CD4-positive, alpha-beta T cell treated with Interleukin-6 at 100 ng/mL for 8 hours (primary cell): ENCODE measurements around the gene ZBTB9.

ENCODE experiments used
- DNase-seq: peaks from one replicate; pipeline ENCODE4 v3.0.0-alpha.2; 2020; ENCODE audit warnings: mixed read lengths, low spot score

The ZBTB9 gene

DNA sequence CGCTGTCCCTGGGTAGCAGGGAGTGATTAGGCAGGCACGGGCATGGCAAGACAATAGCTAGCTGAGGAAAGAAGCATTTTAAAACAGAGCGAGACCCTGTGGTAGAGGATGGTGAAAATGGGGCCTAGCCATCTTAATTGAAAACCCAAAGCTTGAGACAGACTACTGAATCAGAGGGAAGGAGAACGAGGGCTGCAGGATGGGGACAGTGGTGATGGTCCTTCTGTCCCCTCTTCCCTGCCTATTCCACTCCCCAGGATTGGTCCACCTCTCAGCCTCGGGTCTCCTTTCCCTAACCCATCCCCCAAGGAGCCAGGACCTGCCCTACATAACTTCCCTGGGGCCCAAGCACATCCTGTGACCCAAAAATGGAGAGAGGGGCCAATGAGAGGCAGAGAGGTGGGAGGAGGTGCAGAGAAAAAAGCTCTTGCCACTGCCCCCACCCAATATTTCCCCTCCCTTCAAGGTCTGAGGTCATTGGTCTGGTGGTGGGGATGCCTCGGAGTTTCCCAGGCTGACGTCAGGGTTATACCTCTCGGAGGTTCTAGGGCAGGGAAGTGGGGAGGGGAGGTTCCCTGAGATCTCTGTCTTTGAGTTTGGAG is 35.6 kb upstream of the ZBTB9 start:
- peak; percentile 44 for DNase-seq

DNA sequence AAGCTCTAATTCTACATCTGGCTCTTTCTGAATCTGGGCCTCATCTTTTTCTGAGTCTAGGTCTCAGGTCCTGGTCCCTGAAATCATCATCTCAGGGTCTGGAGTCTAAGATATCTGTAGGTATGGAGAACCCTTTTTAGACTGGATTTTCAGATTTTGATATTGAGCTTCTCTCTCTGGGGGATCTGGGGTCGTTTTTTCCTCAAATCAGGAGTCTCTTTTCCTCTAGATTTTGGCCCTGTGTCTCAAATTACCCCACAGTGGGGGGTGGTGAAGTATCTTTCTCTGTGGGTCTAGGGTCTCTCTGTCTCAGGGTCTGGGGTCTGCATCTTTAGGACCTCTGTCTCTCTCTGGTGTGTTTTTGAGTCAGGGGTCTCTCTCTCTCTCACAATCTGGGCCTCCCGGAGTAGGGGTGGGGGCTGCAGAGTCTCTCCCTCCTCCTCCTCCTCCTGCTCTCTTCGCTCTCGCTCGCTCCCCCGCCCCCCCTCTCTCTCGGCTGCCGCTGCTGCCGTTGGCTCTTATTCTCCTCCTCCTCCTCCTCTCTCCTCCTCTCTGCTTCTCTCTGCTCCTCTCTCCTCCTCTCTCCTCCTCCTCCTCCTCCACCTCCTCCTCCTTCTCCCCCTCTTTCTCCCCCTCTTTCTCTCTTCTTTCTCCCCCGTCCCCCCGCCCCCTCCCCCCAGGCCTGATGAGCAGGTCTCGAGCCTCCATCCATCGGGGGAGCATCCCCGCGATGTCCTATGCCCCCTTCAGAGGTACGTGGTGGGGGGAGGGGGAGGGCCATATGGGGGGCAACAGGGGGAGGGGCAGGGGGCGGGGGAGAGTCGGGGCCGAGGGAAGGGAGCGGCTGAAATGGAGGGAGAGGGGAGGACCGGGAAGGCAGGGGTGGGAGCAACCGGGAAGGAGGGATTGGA is 34.5 kb upstream of the ZBTB9 start, which contains the start of gene SYNGAP1:
Gene SYNGAP1, plus strand, starts transcription at position 486 of the 911 bp plus-strand sequence. Its CDS starts 200 bp downstream, at position 686.
- DNase-seq = peak; percentile 42

DNA sequence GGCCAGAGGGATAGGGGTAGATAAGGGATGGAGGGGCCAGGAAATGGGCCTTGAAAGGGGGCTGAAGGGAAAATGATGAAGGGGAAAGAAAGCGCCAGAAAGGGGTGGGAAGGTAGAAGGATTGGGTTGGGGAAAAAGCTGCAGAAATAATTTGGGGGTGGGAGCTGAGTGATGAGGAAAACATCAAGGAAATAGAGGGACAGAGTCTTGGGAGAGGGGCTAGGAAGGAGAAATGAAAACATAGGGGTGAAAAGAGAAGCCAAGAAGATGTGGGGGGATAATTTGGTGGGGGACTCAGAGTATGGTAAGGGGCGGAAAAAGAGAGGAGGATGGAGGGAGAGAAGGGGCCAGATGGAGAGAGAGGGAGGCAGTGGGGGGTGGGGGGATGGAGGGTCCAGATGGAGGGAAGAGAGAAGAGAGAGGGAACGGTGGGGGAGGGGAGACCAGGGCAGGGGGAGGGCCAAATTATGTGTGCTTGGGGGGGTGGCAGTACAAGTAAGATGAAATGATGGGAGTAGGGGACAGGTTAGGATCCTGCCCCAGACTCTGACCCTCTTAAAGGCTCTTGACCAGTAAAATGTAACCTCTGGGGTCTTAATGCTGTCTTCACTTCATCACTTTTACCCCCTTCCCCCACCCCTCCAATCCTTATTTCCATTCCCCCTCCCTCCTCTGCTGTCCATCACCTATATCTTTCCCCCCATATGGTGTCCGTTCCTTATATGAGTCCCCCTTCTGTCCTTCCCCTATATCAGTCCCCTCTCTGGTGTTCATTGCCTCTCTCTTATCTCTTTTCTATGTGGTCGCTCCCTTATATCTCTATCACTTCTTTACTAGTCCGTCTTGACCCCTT is 33.7 kb upstream of the ZBTB9 start:
- DNase-seq = no peak

DNA sequence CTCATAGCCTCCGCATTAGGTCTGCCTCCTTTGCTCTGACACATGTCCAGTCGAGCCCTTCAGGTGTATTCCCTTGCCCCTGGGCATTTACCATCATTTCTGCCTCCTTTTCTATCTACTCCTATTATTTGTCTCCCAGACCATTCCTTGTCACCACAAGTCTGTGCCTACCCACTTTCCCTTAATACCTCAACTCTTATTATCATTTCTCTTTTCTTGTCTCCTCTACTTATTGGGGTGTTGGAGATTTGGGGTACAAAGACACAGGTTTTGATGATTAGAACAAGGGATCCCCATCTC is 33.1 kb upstream of the ZBTB9 start:
- no peak for DNase-seq

DNA sequence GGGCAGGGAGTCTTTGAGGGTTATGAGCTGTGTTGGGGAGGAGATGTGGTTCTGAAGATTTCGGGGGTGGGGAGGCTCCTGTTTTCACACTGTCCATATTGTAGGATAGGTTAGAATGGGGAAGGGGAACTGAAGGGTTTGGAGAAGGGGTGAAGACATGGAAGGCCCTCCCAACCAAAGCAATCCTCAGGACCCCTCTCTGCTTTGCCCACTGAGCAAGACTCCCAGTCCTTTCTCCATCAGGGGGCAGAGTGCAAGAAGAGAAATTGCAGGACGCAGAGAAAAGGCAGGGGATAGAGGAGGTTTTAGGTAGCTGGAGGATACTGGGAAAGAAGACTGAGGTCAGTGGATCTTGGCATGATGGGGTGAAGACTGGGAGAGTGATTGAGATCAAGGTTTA is 30.6 kb upstream of the ZBTB9 start:
- DNase-seq = no peak

DNA sequence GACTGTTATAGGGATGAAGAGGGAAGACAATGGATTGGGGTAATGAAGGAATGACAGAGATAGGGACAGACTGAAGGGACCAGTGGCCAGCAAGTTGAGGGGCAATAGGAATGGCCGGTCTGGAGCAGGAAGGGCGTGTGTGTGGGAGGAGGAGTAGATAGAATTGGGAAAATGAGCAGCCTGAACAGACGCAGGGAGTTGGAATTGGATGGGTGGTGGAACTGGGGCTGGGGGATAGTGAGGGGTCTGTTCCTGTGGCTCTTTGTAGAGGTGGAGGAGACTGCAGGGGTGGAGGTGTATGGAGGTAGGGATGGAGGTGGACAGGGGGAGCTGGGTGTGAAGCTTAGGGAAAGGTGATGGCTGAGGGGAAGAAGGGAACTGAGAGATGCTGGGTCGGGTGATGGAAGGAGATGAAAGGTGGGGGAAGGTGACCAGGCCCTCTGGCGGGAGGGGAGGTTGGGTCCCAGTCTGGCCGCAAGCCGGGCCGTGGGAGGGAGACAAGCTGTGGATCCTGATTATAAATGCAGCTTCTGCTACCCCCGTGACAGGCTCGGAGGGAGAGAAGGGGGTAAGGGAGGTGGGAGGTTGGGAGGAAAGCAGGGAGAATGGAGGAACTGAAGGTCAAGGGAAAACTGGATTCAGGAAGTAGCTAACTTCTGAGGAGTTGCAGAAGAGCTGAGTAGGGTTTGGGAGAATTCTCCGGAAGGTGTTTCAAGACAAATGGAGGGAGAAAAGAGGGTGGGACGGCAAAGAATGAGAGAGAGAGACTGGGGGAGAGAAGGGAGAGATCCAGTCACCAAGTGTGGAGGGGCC is 29.3 kb upstream of the ZBTB9 start:
- DNase-seq = no peak

DNA sequence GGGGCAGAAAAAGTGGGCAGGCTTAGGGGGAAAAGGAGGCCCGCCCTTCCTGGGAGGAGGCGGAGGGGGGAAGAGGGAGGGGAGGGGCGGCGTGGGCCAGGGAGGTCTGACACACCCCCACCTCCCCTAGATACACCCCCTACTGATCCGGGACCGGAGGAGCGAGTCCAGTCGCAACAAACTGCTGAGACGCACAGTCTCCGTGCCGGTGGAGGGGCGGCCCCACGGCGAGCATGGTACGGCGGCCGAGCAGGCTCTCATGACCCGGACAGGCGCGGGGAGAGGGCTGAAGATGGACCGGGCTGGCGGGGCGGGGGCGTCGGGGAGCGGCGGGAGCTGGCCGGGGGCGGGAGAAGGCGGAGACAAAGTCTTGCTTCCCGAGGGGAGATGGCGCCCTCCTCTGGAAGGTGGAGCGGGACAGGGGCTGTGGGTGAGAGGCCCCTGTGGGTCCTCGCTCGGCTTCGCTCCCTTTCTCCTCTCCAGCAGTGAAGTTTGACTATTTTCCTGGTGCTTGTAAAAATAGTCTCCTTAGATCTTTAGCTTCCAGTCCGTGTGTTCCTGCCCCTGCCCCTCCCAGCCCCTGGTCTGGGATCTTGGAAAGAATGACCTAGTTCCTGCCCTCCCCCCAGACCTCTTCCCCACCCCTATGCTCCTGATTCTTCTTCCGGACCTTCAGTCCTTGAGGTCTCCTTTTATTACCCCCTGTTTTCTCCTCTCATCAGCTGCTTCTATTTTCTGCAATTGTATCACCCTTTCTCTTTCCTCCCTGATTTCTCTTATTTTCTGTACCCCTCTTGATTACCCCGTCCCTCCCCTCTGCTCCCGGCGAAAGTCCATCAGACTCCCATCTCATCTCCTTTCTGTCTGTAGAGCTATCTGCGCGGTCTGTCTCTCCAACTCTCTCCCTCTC is 28.5 kb upstream of the ZBTB9 start:
- DNase-seq = peak; percentile 87

DNA sequence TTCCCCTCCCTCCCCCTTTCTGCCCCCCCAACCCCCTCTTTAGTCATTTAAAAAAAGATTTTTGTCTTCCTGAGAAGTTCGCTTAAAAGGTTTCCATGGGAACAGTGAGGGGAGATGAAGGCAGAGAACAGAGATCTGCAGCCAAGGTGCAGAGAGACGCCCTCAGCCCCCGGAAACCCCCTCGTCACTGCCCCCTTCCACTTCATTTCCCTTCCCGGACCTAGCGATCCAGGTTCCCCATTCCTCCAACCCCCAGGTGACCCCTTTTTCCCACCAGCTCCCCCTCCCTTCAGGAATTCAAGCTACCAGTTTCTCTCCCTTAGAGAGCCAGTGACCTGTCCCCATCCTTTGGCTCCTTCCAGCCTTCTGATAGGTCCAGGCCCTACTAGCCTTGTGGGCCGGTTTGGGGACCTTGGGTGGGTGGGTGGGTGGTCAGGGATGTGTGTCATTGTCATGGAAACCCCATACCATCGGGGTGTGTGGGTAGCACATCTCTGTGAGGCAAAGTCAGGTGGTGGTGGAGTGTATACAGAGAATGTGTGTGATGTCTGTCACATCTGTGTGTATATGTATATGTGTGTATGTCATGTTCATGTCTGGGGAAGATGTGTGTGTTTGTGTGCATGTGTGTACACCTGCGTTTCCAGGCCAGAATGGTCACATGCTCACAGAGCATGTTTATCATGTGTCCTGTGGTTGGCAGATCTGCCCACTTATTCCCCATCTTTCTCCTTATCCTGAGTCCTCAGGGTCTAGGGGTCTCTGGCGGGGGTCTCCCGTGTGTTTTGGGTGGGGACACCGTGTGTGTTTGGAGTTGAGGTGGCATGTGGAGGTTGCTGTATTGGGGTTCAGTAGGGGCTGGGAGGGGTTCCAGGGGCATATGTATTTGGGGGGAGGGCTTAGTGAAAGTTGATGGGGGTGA is 27.5 kb upstream of the ZBTB9 start:
- DNase-seq = peak; percentile 37

DNA sequence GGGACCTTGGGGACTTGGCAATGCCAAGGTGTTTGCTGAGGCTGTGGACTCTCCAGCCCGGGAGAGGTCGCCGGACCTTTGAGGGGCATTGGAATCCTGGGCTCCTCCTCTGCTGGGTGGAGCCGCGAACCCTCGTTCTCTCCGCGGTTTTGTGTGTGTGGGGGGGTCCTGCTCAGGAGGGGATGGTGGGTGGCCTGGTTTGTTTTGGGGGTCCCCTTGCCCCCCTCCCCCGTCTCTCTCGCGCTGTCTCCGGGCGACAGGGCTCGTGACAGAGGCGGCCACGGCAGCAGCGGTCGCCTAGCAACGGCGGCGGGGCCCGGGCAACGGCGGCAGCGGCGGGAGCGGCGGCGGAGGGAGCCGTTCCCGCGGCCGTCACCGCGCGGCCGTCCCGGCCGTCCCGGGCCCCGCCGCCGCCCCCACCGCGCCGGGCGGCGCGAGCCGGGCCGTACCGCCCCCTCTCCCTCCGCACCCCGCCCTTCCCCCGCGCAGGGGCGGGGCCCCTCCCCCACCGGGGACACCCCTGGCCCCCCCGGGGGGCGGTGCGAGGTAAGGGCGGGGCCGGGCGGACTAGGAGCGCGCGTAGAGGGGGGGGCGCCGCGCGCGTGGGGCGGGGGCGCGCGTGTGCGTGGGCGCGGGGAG is 26.7 kb upstream of the ZBTB9 start:
- peak; percentile 60 for DNase-seq

DNA sequence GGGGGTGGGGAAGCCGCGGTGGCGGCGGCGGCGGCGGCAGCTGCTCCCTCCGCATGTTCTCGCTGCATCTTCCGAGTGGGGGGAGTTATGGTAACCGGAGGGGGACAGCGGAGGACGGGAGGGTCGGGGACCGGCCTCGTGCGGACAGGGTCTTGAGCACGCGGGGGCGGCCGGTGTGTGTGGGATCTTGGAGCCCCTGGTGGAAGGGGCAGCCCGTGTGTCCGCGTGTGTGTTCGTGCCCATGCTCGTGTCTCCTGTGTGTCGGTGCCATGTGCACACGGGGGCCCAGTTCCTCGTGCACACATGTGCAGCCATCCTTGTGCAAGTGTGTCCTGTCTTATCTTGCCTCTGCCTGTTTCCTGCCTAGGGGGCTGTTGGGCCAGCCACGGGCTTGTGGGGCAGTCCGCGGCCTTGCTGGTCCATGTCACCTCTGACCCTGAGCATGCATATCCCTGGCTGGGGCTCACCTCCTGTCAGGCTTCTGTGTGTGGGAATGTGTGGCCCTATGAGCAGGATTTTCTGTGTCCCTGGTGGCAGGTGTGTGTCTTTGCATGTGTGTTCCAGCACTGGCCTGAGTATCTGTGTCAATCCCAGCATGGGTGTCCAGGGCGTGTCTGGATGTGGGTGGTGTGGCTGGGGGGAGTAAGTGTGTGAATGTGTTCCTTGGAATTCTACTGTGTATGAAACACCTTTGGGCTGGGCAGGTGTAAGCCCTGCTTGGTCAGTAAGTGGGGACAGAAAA is 26.0 kb upstream of the ZBTB9 start:
- peak; percentile 28 for DNase-seq

DNA sequence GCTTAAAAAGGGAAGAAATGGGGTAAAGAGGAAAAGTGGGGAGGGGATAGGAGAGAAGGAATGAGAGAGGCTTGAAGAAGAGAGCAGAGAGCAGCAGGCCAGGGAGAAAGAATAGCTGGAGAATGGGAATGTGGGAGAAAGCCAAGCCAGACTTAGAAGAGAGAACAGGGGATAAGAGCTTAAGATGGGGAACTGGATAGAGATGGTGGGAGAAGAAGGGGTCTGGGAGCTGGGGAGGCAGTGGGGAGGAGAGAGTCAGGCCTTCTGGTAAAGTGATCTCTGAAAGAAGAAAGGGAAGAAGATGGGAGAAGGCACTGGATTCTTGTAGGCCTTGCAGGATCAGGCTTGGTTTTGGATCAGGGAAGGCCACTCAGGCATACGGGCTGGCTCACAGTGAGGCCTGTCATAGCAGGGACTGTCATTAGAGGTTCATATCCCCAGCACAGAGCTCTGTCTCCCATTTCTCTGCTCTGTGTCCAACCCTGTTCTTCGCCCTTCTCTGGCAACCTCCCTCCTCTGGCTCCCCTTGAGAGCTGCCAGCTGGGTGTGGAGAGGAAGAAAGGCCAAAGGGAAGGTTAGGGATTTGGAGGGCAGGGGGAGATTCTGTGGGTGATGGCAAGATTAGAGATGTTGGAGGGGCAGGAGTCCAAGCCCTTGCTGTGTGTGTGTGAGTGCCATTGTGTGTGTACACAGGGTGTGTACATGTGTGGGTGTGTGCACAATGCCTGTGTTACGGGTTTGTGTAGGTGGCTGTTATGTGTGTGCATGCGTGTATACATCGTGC is 25.2 kb upstream of the ZBTB9 start:
- DNase-seq = no peak

DNA sequence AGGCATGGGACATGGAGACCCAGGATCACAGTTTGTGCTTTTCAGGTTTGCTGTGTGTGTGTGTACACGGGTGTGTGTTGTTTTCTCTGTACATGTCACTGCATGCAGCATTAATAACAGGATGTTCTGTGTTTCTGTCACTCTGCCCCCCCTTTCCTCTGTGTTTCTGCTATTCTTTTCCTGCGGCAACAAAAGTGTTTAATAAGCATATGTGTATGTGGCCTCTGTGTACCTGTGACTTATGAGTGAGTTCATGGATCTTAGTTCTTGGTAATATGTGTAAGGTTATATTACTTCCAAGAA is 24.7 kb upstream of the ZBTB9 start:
- peak; percentile 55 for DNase-seq

DNA sequence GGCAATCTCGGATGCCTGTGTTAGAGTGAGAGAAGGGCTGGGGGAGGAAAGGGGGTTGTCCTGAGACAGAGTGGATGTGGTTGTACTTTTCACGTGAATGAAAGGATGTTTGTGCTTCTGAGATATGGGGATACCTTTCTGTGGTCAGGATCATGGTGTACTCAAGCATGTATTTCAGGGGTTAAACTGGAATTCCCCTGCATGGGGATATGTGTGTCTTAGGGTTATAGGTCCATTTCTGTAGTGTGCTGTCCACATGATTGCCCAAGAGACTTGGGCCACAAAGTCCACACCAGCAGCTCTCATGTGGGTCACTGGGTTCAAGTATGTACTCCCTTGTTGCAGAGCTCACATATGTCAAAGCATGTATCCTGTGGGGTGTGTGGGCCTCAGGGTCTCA is 24.0 kb upstream of the ZBTB9 start:
- DNase-seq = no peak

DNA sequence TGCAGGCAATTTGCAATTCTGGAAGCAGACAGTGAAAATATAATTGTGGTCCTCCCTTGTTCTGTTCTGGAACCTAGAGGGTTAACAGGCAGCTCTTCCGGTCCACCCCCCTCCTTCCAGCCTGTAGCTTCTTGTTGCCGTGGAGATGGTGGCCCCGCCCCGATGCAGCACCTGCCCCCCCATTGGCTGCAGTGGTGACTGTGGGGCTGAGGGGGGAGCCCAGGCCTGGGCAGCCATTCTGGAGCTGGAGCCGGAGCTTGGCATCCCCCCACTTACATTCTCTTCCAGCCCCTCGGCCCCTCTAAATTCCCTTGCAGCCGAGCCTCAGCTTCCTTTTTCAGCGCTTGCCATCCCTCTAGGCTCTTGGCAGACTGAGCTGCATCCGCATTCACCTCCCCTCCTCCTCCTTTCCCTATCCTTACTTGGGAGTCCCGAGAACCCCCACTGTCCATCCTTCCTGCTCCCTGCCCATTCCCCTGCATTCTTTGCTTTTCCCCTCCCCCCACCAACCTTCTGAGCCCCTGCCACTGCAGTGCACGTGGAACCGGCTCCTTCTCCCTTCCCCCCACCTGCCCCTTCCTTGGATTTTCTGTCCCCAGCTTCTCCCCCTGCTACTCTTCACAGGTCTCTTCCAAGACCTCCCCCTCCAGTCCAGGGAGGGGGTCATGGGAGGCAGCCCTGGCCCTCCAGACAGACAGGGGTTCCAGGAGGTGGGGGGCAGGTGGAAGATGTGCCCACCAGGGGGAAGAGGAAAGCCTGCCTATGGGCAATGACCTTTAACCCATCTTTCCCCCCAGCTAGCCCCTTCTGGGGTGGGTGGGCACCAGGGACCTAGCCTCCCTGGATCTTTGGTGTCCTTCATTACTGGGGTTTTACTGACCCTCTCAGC is 23.1 kb upstream of the ZBTB9 start:
- DNase-seq = peak; percentile 85

DNA sequence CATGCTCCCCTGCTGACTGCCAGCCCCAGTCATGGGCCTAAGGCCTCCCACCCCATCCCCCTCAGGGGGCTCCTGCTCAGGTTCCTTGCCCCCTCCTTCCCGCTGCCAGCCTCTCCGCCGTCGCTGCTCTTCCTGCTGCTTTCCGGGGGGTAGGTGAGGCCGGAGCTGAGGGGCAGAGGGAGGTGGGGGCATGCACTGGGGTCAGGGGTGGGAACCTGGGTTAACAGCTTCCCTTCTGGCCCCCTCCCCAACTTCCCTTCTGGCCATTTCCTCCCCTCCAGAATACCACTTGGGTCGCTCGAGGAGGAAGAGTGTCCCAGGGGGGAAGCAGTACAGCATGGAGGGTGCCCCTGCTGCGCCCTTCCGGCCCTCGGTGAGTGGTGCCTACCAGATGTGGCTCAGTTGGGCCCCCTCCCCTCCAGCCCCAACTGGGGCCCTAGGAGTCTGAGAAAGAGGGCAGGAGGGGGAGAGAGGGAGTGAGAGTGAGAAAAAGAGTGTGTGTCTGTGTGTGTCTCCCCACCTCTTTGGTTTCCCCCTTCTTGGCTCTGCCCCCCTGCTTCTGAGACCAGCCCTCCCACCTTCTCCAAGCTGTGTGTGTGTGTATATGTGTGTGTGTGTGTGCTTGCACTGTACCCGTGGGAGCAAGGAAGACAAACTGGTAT is 22.4 kb upstream of the ZBTB9 start:
- DNase-seq = no peak

DNA sequence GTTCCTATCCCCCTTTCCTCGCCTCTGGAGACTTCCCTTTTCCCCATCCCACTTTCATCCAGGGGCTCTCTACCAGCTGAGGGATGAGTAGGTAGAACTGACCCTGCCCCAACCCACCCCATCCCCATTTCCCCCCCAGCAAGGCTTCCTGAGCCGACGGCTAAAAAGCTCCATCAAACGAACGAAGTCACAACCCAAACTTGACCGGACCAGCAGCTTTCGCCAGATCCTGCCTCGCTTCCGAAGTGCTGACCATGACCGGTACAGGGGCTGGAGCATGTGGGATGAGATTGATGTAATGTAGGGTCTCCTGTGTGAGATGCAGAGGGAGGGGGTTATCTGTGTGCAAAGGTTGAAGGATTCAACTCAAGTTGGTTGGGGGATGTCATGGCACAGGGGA is 21.8 kb upstream of the ZBTB9 start:
- DNase-seq = no peak
